Thyroid gland (tissue), 4 donors: ENCODE results near the gene STT3B. TPM values are rescaled to one million over a fixed set of nuclear protein-coding genes. Genes with fewer than 3 reads are reported as not detected.

Experiments
- DNase-seq, 2 donors: peaks; one replicate each; pipeline ENCODE4 v3.0.0-alpha.2; 2019
- H3K27ac ChIP-seq, 3 donors: fragments of 200-600 bp; sonication (generic); 1 replicate in 2 of 3; 2 replicates in 1 of 3; pipeline ENCODE4 v1.5.1; 2016 to 2019; ENCODE audit warnings: mild to moderate bottlenecking in 1 of 3, moderate library complexity in 1 of 3
- H3K27me3 ChIP-seq: fragments of 200-600 bp; sonication (generic); one replicate; pipeline ENCODE4 v1.5.1; 2019
- H3K36me3 ChIP-seq, 2 donors: fragments of 200-600 bp; sonication (generic); one replicate each; pipeline ENCODE4 v1.5.1; 2016 to 2019
- H3K4me1 ChIP-seq, 2 donors: fragments of 200-600 bp; sonication (generic); one replicate each; pipeline ENCODE4 v1.5.1; 2017 to 2019
- H3K4me3 ChIP-seq, 3 donors: fragments of 200-600 bp; sonication (generic); replicated peaks in 1 of 3; 1 replicate in 2 of 3; 2 replicates in 1 of 3; pipeline ENCODE4 v1.5.1; 2016; ENCODE audit warnings: mild to moderate bottlenecking in 1 of 3
- H3K9me3 ChIP-seq: fragments of 200-600 bp; sonication (generic); one replicate; pipeline ENCODE4 v1.5.1; 2017
- POLR2A ChIP-seq, 2 donors: fragments of 450-650 bp; IDR thresholded peaks; one replicate each; pipeline ENCODE4 v1.6.1; 2017; ENCODE audit warnings: antibody characterized with exemption in 2 of 2, mild to moderate bottlenecking in 2 of 2, moderate library complexity in 1 of 2
- WGBS, 2 donors: methylation state at CpG; one replicate each; pipeline ENCODE4 v1.1.5; 2017; 5-methylcytosine and 5-hydroxymethylcytosine counted together
- intact Hi-C: fragments of 100-400 bp; cut with DNase I; formaldehyde crosslinking; loops from one replicate; pipeline ENCODE4 v1.15.1; 2023
- total RNA-seq, 4 donors: library from RNA; depleted of rRNA; stranded (reverse); fragments of >200 nt; gene quantifications; one replicate each; pipeline ENCODE4 v1.2.3, GENCODE V29; 2016
- TF ChIP-seq, protein P1 (sequence below), 6 experiments: fragments of 200-600 bp in 3 of 6; fragments of 450-650 bp in 3 of 6; sonication (generic) in 3 of 6; IDR thresholded peaks; one replicate each; pipeline ENCODE4 v1.5.1; 2016 to 2019; ENCODE audit warnings: antibody characterized with exemption in 6 of 6, mild to moderate bottlenecking in 2 of 6, inconsistent platforms in 1 of 6, moderate library complexity in 1 of 6

The STT3B gene
- total RNA-seq, 4 donors from 2014 or later, result 111 to 172 (median 150) TPM

DNA sequence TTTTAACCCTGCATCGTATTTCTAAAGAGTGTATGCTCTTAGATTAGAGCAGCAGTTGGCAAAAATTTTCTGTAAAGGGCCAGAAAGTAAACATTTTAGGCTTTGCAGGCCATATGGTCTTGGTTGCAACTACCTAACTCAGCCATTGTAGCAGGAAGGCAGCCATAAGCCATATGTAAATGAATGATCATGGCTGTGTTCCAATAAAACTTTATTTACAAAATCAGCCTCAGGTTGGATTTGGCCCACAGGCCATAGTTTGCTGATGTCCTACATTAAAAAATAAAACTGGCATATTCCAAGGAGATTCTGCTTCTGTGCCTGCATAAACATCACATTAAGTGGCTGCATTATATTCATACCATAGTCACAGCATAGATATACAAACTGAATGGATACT, 134.9 kb downstream of the STT3B start:
- Histone ChIP-seq H3K27ac (no peak overlapping the region), H3K4me1 (peaks cover 0 to 6% of the 10 kb centered on the region in 2 donors), H3K36me3 (no peaks in the 10 kb centered on the region), H3K27me3 (no peaks in the 10 kb centered on the region), H3K9me3 (no peaks in the 10 kb centered on the region), H3K4me3 (no peak overlapping the region)
- DNase-seq, result no peak
- 98 to 100% methylated on average over 1 of the region's 1 CpG for WGBS, 2 donors
- intact Hi-C loops, result no loop called here
- TF ChIP-seq POLR2A (IDR thresholded peaks at IDR 0.05), result no peak
- TF ChIP-seq, protein P1, sequence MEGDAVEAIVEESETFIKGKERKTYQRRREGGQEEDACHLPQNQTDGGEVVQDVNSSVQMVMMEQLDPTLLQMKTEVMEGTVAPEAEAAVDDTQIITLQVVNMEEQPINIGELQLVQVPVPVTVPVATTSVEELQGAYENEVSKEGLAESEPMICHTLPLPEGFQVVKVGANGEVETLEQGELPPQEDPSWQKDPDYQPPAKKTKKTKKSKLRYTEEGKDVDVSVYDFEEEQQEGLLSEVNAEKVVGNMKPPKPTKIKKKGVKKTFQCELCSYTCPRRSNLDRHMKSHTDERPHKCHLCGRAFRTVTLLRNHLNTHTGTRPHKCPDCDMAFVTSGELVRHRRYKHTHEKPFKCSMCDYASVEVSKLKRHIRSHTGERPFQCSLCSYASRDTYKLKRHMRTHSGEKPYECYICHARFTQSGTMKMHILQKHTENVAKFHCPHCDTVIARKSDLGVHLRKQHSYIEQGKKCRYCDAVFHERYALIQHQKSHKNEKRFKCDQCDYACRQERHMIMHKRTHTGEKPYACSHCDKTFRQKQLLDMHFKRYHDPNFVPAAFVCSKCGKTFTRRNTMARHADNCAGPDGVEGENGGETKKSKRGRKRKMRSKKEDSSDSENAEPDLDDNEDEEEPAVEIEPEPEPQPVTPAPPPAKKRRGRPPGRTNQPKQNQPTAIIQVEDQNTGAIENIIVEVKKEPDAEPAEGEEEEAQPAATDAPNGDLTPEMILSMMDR (IDR thresholded peaks at IDR 0.05), result no peak

DNA sequence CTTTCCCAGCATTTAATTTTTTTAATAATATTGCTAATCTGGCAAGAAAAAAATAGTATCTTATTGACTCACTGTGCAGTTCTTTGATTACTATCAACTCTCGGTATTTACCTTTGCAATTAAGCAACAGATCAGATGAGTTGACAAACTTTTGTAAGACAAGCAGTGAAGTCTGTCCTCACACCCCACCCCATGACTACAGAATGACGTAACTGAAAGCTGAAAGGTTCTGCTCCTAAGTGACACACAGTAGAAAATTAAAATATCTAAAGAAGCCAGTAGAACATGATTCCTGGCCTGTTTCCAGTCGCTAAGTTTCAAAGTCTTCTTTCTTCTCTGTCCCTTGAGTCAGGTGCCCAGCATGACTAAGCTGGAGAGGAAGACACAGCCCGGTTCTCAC, 135.5 kb downstream of the STT3B start:
- Histone ChIP-seq H3K36me3 (no peaks in the 10 kb centered on the region), H3K4me3 (no peak overlapping the region), H3K27me3 (no peaks in the 10 kb centered on the region), H3K9me3 (no peaks in the 10 kb centered on the region), H3K27ac (no peak overlapping the region), H3K4me1 (peaks cover 0 to 6% of the 10 kb centered on the region in 2 donors)
- 91 to 94% methylated on average over 4 of the region's 4 CpGs for WGBS, 2 donors
- TF ChIP-seq, protein P1 (IDR thresholded peaks at IDR 0.05), result no peak
- TF ChIP-seq POLR2A (IDR thresholded peaks at IDR 0.05), result no peak
- DNase-seq, result no peak
- intact Hi-C loops, result no loop called here

DNA sequence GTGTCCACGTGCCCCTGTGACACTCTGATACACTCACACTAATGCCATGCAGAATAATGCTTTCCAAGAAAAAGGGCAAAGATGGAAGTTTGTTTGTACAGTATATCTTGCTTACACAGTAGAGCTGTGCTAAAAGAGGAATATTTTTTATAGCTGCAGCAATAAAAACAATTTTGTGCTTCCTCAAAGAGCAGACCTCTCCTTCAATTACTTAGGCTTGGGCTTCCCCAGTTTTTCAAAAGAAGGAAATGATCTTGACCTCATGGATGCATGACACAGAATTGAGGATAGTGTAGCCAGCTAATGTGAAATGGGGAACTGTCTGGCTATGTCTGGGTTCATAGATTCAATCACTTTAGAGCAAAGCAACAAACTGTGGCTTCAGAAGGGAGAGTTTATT, 137.4 kb downstream of the STT3B start:
- H3K27me3 ChIP-seq, result no peaks in the 10 kb centered on the region
- no peak overlapping the region for H3K27ac ChIP-seq
- 87 to 90% methylated on average over 1 of the region's 1 CpG for WGBS, 2 donors
- no peak overlapping the region for H3K4me3 ChIP-seq
- no peaks in the 10 kb centered on the region for H3K36me3 ChIP-seq
- no peaks in the 10 kb centered on the region for H3K9me3 ChIP-seq
- no peak for DNase-seq
- H3K4me1 ChIP-seq, result peaks cover 0 to 6% of the 10 kb centered on the region in 2 donors
- TF ChIP-seq, protein P1 (IDR thresholded peaks at IDR 0.05), result no peak
- TF ChIP-seq POLR2A (IDR thresholded peaks at IDR 0.05), result no peak
- intact Hi-C loops, result no loop called here

DNA sequence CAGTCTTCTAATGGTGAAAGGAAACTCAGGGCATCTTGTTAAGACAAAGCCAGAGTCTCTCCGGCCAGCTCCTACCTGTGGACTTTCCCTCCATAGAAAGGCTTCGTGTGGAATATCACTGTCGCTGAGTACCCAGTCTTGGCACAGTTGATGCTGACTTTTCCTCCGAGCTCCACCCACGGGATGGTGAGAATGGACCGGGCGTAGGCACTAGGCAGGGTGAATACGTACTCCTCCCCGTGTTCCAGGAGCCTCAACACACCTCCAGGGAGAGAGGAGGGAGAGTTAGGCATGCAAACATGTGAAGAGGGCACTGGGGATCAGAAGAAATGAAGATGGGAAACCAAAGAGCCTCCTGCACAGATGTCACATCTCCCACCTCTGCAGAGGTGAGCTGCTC, 138.0 kb downstream of the STT3B start:
- H3K27me3 ChIP-seq, result no peaks in the 10 kb centered on the region
- TF ChIP-seq POLR2A (IDR thresholded peaks at IDR 0.05), result no peak
- TF ChIP-seq, protein P1 (IDR thresholded peaks at IDR 0.05), result no peak
- no peaks in the 10 kb centered on the region for H3K9me3 ChIP-seq
- H3K4me3 ChIP-seq, result no peak overlapping the region
- no peaks in the 10 kb centered on the region for H3K36me3 ChIP-seq
- intact Hi-C loops, result no loop called here
- peaks cover 0 to 6% of the 10 kb centered on the region in 2 donors for H3K4me1 ChIP-seq
- DNase-seq, result no peak
- no peak overlapping the region for H3K27ac ChIP-seq
- WGBS, 2 donors, result 82 to 92% methylated on average over 9 of the region's 9 CpGs

DNA sequence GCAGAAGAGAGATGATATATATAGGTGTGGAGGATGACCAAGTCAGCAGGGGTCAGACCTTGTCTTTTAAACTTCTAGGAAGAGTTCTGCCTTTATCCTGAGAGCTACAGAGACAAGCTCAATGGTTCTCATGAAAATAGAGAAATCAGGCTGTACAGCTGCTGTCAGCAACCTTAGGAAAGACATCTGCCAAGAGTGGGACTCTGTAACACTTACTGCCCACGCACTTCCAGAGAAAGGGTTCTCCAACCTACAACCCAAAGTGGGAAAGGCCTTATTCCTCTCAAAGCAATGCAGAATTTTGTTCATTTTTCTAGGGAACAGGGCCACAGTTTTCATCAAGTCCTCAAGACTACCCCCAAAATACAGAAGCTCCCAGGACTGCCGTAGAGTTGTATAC, 138.7 kb downstream of the STT3B start:
- H3K9me3 ChIP-seq, result no peaks in the 10 kb centered on the region
- DNase-seq, result no peak
- intact Hi-C loops, result no loop called here
- no peak overlapping the region for H3K27ac ChIP-seq
- H3K27me3 ChIP-seq, result no peaks in the 10 kb centered on the region
- 60 to 78% methylated on average over 2 of the region's 2 CpGs for WGBS, 2 donors
- TF ChIP-seq, protein P1 (IDR thresholded peaks at IDR 0.05), result no peak
- no peak for TF ChIP-seq POLR2A (IDR thresholded peaks at IDR 0.05)
- peaks cover 0 to 6% of the 10 kb centered on the region in 2 donors for H3K4me1 ChIP-seq
- no peak overlapping the region for H3K4me3 ChIP-seq
- no peaks in the 10 kb centered on the region for H3K36me3 ChIP-seq
